Measurements from ENCODE around the gene VRK1. TPM values are rescaled to one million over a fixed set of nuclear protein-coding genes. Genes with fewer than 3 reads are reported as not detected.

The VRK1 gene
- polyA plus RNA-seq, 2 of the 4 experiments (the other 2 are of a cell fraction), result 32.2 to 34.2 TPM

- no peak for TF ChIP-seq ELK1 (IDR thresholded peaks at IDR 0.05; ENCODE audit: low read depth, low read length)
- TF ChIP-seq, protein P1, sequence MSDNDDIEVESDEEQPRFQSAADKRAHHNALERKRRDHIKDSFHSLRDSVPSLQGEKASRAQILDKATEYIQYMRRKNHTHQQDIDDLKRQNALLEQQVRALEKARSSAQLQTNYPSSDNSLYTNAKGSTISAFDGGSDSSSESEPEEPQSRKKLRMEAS (IDR thresholded peaks at IDR 0.05), result no peak
Measured at GRCh38 chr14:96832351-96832750, 35.2 kb downstream of the VRK1 start (continued).

- CTCF ChIA-PET, result no interaction called here
- TF ChIP-seq TP53 (CRISPR knock-in tag; IDR thresholded peaks at IDR 0.05), result no peak
- no peak for TF ChIP-seq HES2 (IDR thresholded peaks at IDR 0.05)
- TF ChIP-seq NPAS2 (CRISPR knock-in tag; IDR thresholded peaks at IDR 0.05; ENCODE audit: borderline replicate concordance), result no peak
- TF ChIP-seq POLR2AphosphoS2 (conservative IDR thresholded peaks at IDR 0.05; ENCODE audit: low read length), result no peak
- TF ChIP-seq HOXA7 (CRISPR knock-in tag; IDR thresholded peaks at IDR 0.05), result no peak
- no peak for TF ChIP-seq FOXS1 (CRISPR knock-in tag; IDR thresholded peaks at IDR 0.05)
- no peak for TF ChIP-seq EHF (CRISPR knock-in tag; IDR thresholded peaks at IDR 0.05)
- no peak for TF ChIP-seq JUNB (IDR thresholded peaks at IDR 0.05)
- no peak for TF ChIP-seq POLR2A (IDR thresholded peaks at IDR 0.05; ENCODE audit: low read length)
- no peak for TF ChIP-seq MYC (IDR thresholded peaks at IDR 0.05; ENCODE audit: borderline replicate concordance, low read length)
- no peak for TF ChIP-seq RCOR1 (IDR thresholded peaks at IDR 0.05; ENCODE audit: low read depth, low read length)
- TF ChIP-seq CEBPB (IDR thresholded peaks at IDR 0.05), result no peak
- TF ChIP-seq MAFK (IDR thresholded peaks at IDR 0.05; ENCODE audit: partially characterized antibody), result no peak
- no peak for TF ChIP-seq PBX3 (IDR thresholded peaks at IDR 0.05)
- no peak for TF ChIP-seq CHD4 (IDR thresholded peaks at IDR 0.05; ENCODE audit: borderline replicate concordance)
- no peak for TF ChIP-seq ZFP36 (IDR thresholded peaks at IDR 0.05; ENCODE audit: borderline replicate concordance, partially characterized antibody)
- no peak for TF ChIP-seq EP300 (IDR thresholded peaks at IDR 0.05)
Measured at GRCh38 chr14:96838449-96838848, 41.3 kb downstream of the VRK1 start.

GRCh38 chr14:96839251-96839650, 42.1 kb downstream of the VRK1 start:
- ATAC-seq, result no peak
- DNase-seq (ENCODE audit: low read depth in 1 of 2, low spot score in 1 of 2), result no peak
- H3K9me3 ChIP-seq, result no peaks in the 10 kb centered on the region
- no peak overlapping the region for H3K4me3 ChIP-seq
- no peak overlapping the region for H3K27ac ChIP-seq
- TF ChIP-seq TP53 (CRISPR knock-in tag; IDR thresholded peaks at IDR 0.05), result no peak
- no peak for TF ChIP-seq REST (IDR thresholded peaks at IDR 0.05)
- POLR2A ChIA-PET, result no interaction called here
- WGBS (ENCODE audit: missing lambda C conversion rate), result 87% methylated on average over 2 of the region's 2 CpGs
- CTCF ChIA-PET, result no interaction called here
- FAIRE-seq, result no peak
- no peak overlapping the region for H3K4me2 ChIP-seq
- no peaks in the 10 kb centered on the region for H3K4me1 ChIP-seq

More at GRCh38 chr14:96838449-96838848, 41.3 kb downstream of the VRK1 start:
- Histone ChIP-seq H3K4me1 (no peaks in the 10 kb centered on the region), H3K9me3 (no peaks in the 10 kb centered on the region), H3K4me2 (no peak overlapping the region), H3K4me3 (no peak overlapping the region), H3K27ac (no peak overlapping the region)
- no peak for FAIRE-seq
- no peak for ATAC-seq
- no peak for DNase-seq (ENCODE audit: low read depth in 1 of 2, low spot score in 1 of 2)
- 88% methylated on average over 4 of the region's 4 CpGs for WGBS (ENCODE audit: missing lambda C conversion rate)
- POLR2A ChIA-PET, result no interaction called here

All from A549 (cell line).